Hepatic stellate cell (primary cell): Measurements from ENCODE around the gene PPP2R1A.
"Not testable (repeated sequence)": the region's sequence is repeated elsewhere in the genome, so short reads cannot be mapped to it uniquely, and the experiment has no call there.

Experiments
- DNase-seq: peaks from one replicate; pipeline ENCODE4 v3.0.0; 2011; ENCODE audit warnings: low spot score

The PPP2R1A gene

GRCh38 chr19:52244021-52244420, 54.2 kb downstream of the PPP2R1A start:
- DNase-seq: no peak

GRCh38 chr19:52248241-52248640, 58.4 kb downstream of the PPP2R1A start:
- peak; percentile 26 for DNase-seq

- DNase-seq: no peak
Observed at GRCh38 chr19:52258426-52258825, 68.6 kb downstream of the PPP2R1A start.

GRCh38 chr19:52265556-52265955, 75.7 kb downstream of the PPP2R1A start:
- DNase-seq: not testable (repeated sequence)

- peak; percentile 93 for DNase-seq
Observed at GRCh38 chr19:52269338-52270261, 79.7 kb downstream of the PPP2R1A start, which contains the start of gene ZNF766. Gene ZNF766, plus strand, starts transcription at chr19:52269587. Its CDS starts 27 bp downstream, at chr19:52269614.

GRCh38 chr19:52270266-52270885, 80.5 kb downstream of the PPP2R1A start:
- DNase-seq: peak; percentile 22

GRCh38 chr19:52273301-52273700, 83.4 kb downstream of the PPP2R1A start:
- no peak for DNase-seq

- no peak for DNase-seq
Observed at GRCh38 chr19:52274191-52274590, 84.3 kb downstream of the PPP2R1A start.

- no peak for DNase-seq
Observed at GRCh38 chr19:52275988-52276387, 86.1 kb downstream of the PPP2R1A start.

- no peak for DNase-seq
Observed at GRCh38 chr19:52277471-52277870, 87.6 kb downstream of the PPP2R1A start.
